WERI-Rb-1 (cell line): ENCODE results near the gene BEST1.
"Not testable (repeated sequence)": the region's sequence is repeated elsewhere in the genome, so short reads cannot be mapped to it uniquely, and the experiment has no call there.

Source experiments
- DNase-seq: peaks from one replicate; pipeline ENCODE4 v3.0.0-alpha.2; 2020
- H3K27ac ChIP-seq: fragments of 250-450 bp; sonication (Bioruptor Pico); 2 replicates; pipeline ENCODE4 v1.5.1; 2020; ENCODE audit warnings: mild to moderate bottlenecking, moderate library complexity
- H3K27me3 ChIP-seq: fragments of 250-450 bp; sonication (Bioruptor Pico); 2 replicates; pipeline ENCODE4 v1.5.1; 2021; ENCODE audit warnings: mild to moderate bottlenecking, low read depth, moderate library complexity; ENCODE audit not compliant: insufficient read depth, severe bottlenecking
- H3K36me3 ChIP-seq: fragments of 250-450 bp; sonication (Bioruptor Pico); 2 replicates; pipeline ENCODE4 v1.5.1; 2020; ENCODE audit warnings: mild to moderate bottlenecking, moderate library complexity
- H3K4me3 ChIP-seq: 2 replicates; pipeline ENCODE4 v1.5.1; 2011; ENCODE audit warnings: low read depth, mild to moderate bottlenecking, control low read depth, low read length
- H3K9me3 ChIP-seq: fragments of 250-450 bp; sonication (Bioruptor Pico); 2 replicates; pipeline ENCODE4 v1.5.1; 2021; ENCODE audit warnings: mild to moderate bottlenecking, moderate library complexity; ENCODE audit not compliant: severe bottlenecking
- TF ChIP-seq, protein P1 (sequence below): IDR thresholded peaks from 2 replicates; pipeline ENCODE4 v1.5.1; 2011; ENCODE audit warnings: low read depth, mild to moderate bottlenecking, control low read depth, inconsistent platforms, low read length

BEST1 gene

DNA sequence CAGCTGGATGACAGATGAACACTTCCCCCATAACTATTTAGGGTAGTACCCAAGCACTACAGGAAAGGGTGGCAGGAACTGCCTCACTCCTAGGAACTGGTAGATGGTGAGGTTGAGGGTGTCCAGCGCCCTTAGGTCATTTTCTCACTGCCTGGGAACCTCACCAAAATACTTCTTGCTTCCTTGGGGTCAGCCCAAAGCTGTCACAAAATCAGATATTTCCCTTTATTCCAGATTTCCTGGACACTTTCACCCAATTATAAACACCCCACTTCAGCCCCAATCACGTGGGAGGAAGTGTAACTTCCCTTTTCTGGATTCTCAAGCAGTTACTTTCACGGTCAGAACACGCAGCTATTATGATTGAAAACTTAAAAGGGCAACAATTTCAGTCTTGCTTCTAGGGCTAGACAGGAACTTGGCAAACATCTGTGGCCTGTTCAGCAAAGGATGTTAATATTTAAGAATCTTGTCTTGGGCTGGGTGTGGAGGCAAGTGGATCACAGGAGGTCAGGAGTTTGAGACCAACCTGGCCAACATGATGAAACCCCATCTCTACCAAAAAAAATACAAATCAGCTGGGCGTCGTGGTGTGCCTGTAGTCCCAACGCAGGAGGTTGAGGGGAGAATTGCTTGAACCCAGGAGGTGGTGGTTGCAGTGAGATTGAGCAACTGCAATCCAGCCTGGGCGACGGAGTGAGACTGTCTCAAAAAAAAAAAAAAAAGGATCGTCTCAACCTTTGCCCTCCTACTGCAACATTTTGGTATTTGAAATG lies 13.3 kb downstream of the BEST1 start:
- Histone ChIP-seq H3K36me3 (peaks cover 40% of the 10 kb centered on the region), H3K27ac (no peak overlapping the region), H3K9me3 (no peaks in the 10 kb centered on the region), H3K27me3 (no peaks in the 10 kb centered on the region), H3K4me3 (no peak overlapping the region)
- TF ChIP-seq, protein P1, sequence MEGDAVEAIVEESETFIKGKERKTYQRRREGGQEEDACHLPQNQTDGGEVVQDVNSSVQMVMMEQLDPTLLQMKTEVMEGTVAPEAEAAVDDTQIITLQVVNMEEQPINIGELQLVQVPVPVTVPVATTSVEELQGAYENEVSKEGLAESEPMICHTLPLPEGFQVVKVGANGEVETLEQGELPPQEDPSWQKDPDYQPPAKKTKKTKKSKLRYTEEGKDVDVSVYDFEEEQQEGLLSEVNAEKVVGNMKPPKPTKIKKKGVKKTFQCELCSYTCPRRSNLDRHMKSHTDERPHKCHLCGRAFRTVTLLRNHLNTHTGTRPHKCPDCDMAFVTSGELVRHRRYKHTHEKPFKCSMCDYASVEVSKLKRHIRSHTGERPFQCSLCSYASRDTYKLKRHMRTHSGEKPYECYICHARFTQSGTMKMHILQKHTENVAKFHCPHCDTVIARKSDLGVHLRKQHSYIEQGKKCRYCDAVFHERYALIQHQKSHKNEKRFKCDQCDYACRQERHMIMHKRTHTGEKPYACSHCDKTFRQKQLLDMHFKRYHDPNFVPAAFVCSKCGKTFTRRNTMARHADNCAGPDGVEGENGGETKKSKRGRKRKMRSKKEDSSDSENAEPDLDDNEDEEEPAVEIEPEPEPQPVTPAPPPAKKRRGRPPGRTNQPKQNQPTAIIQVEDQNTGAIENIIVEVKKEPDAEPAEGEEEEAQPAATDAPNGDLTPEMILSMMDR = no peak
- no peak for DNase-seq

DNA sequence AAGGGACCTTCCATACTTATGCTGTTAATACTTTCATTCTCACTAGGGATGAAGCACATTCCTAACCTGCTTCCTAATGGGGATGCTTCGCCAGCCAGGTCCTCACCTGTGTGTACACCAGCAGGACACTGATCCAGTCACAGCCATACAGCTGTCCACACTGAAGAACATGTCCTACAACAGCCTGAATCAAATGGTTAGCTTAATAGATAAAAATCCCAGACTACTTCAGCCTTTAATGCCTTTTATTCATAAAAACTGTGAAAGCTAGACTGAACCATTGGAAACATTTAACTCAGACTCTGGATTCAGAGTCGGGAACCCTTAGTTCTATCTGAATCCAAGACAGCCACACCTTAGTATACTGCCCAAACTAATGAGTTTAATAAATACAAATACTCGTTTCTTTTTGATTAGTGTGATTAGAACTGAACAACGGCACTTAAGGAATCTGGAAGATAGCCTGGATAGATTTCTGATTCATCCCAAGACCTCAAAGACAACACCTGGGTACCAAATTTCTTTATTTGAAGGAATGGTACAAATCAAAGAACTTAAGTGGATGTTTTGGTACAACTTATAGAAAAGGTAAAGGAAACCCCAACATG lies 14.0 kb downstream of the BEST1 start:
- no peak for DNase-seq
- H3K9me3 ChIP-seq = no peaks in the 10 kb centered on the region
- TF ChIP-seq, protein P1 = no peak
- H3K27me3 ChIP-seq = no peaks in the 10 kb centered on the region
- H3K27ac ChIP-seq = no peak overlapping the region
- H3K4me3 ChIP-seq = no peak overlapping the region
- peaks cover 40% of the 10 kb centered on the region for H3K36me3 ChIP-seq

DNA sequence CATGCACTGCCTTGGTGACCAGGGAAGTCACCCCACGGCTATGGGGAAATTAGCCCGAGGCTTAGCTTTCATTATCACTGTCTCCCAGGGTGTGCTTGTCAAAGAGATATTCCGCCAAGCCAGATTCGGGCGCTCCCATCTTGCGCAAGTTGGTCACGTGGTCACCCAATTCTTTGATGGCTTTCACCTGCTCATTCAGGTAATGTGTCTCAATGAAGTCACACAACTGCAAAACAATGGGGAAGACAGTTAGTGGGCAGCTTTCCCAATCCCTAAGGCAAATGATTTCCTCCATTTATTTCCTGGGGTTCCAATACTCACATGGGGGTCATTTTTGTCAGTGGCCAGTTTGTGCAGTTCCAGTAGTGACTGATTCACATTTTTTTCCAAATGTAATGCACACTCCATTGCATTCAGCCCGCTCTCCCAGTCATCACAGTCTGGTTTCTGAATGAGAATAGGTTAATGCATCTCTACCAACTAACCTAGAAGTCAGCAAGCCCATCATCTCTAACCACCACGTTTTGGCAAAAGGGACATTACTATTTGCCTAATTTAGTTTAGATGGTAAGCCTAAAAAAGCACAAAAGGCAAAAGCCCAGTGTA lies 14.6 kb downstream of the BEST1 start:
- not testable (repeated sequence) for H3K27ac ChIP-seq, H3K27me3 ChIP-seq, H3K4me3 ChIP-seq, DNase-seq, H3K9me3 ChIP-seq
- peaks cover 40% of the 10 kb centered on the region for H3K36me3 ChIP-seq

DNA sequence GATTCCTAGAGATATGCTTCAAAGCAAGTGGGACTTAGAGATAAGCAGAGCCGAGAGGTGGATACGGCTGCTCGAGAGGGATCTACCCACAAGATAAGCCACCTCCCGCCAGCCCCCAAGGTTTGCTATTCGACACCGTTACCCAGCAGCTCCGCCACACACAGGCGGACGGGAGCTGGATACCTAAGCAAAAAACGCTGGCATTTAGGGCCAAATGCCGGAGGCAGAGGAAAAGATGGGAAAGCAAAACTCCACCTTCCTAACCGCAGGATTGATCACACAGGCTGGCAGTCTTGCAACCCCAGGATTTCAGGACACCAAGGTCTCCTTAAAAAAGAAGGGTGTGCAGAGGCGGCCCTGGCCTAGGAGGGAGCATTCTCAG lies 16.6 kb downstream of the BEST1 start:
- peaks cover 40% of the 10 kb centered on the region for H3K36me3 ChIP-seq
- H3K9me3 ChIP-seq = no peaks in the 10 kb centered on the region
- peak; percentile 31 for DNase-seq
- H3K4me3 ChIP-seq = peak overlapping the region; percentile 78
- no peaks in the 10 kb centered on the region for H3K27me3 ChIP-seq
- TF ChIP-seq, protein P1 = no peak
- peak overlapping the region; percentile 98 for H3K27ac ChIP-seq

DNA sequence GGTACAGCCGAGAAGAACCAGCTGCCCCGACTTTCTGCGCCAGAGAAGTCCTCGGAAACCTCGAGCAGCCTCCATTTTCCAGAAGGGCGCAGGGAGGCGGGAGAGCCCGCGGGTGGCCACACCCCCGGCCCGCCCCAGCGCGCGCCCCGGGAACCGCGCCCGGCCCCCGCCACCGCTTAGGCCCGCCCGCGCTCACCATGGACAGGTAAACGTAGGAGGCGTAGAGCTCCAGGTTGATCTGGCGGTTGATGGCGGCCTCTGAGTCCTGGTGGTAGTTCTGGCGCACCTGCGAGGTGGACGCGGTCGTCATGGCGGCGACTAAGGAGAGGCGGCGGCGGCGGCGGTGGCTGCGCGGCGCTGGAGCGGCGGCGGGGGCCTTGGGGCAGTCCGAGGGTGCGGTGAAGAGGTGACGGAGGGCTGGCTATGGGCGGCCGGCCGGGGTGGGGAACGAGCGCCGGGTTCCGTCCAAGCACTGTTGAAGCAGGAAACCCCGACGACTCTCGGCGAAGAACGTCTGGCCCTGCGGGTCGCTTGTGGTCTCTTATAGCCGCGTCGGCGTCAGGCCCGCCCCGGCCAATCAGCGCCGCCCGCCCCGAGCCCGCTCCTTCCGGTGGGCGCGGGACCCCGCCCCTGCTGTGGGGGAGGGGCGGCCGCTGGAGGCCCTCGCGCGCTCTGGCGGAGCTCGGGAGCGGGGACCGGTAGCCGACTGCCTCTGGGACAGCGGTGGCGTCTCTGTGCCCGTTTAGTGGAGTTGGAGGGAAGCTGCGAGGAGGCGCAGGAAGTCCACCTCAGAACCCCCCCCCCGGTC lies 17.2 kb downstream of the BEST1 start, which contains the start of gene FTH1:
TSS of gene FTH1 (minus strand) at position 519 of the 808 bp plus-strand sequence. CDS start at position 310, 209 bp downstream.
- Histone ChIP-seq H3K9me3 (no peaks in the 10 kb centered on the region), H3K27me3 (no peaks in the 10 kb centered on the region), H3K36me3 (peaks cover 40% of the 10 kb centered on the region), H3K27ac (peak within 1 kb of the TSS; percentile 98), H3K4me3 (peak within 1 kb of the TSS; percentile 78)
- peak; percentile 88 for DNase-seq
- TF ChIP-seq, protein P1 = no peak
